ENCODE measurements around the gene YKT6. TPM values are rescaled to one million over a fixed set of nuclear protein-coding genes. Genes with fewer than 3 reads are reported as not detected.
A peak's percentile ranks its signal among the peaks of the same experiment; 100 is the strongest.
"Not testable (repeated sequence)": the region's sequence is repeated elsewhere in the genome, so short reads cannot be mapped to it uniquely, and the experiment has no call there.

YKT6 gene
- 54.7 TPM for total RNA-seq

- peak; percentile 90 for DNase-seq
These were observed at the start of gene YKT6 for GRCh38 chr7:44200699-44201461. Gene YKT6 (plus strand): TSS chr7:44200978. CDS start chr7:44201136, 158 bp downstream.

GRCh38 chr7:44151956-44152355 is 48.8 kb upstream of the YKT6 start:
- no peak for DNase-seq

GRCh38 chr7:44152971-44153947 is 47.5 kb upstream of the YKT6 start:
- no peak for DNase-seq

GRCh38 chr7:44153948-44154335 is 46.8 kb upstream of the YKT6 start:
- DNase-seq: no peak

GRCh38 chr7:44154703-44155102 is 46.1 kb upstream of the YKT6 start:
- DNase-seq: no peak

- DNase-seq: no peak
These were observed 45.3 kb upstream of the YKT6 start for GRCh38 chr7:44155191-44156185.

GRCh38 chr7:44156453-44157010 is 44.2 kb upstream of the YKT6 start:
- DNase-seq: no peak

GRCh38 chr7:44157116-44158080 is 43.4 kb upstream of the YKT6 start:
- no peak for DNase-seq

GRCh38 chr7:44158096-44158872 is 42.5 kb upstream of the YKT6 start:
- no peak for DNase-seq

- no peak for DNase-seq
These were observed 41.7 kb upstream of the YKT6 start for GRCh38 chr7:44158873-44159631.

- no peak for DNase-seq
These were observed 40.8 kb upstream of the YKT6 start for GRCh38 chr7:44159824-44160630.

GRCh38 chr7:44161371-44161770 is 39.4 kb upstream of the YKT6 start:
- no peak for DNase-seq

GRCh38 chr7:44162179-44162578 is 38.6 kb upstream of the YKT6 start:
- DNase-seq: no peak

GRCh38 chr7:44162785-44163395 is 37.9 kb upstream of the YKT6 start:
- no peak for DNase-seq

- no peak for DNase-seq
These were observed 37.2 kb upstream of the YKT6 start for GRCh38 chr7:44163591-44163990.

GRCh38 chr7:44167920-44168319 is 32.9 kb upstream of the YKT6 start:
- DNase-seq: no peak

- DNase-seq: not testable (repeated sequence)
These were observed 28.9 kb upstream of the YKT6 start for GRCh38 chr7:44171901-44172300.

Data from occipital lobe (tissue), 2 donors.